Progenitor cell of endocrine pancreas (in vitro differentiated cells): ENCODE results near the gene HSP90AA1. TPM values are rescaled to one million over a fixed set of nuclear protein-coding genes. Genes with fewer than 3 reads are reported as not detected.
"Not testable (repeated sequence)": the region's sequence is repeated elsewhere in the genome, so short reads cannot be mapped to it uniquely, and the experiment has no call there.

ENCODE experiments used
- DNase-seq: peaks from one replicate; pipeline ENCODE4 v3.0.0; 2021; ENCODE audit warnings: low spot score; ENCODE audit not compliant: unreplicated experiment
- H3K27ac Mint-ChIP-seq: 2 replicates; pipeline ENCODE4 v1.8.0; 2021; ENCODE audit warnings: mild to moderate bottlenecking, moderate library complexity, mixed read lengths
- H3K27me3 Mint-ChIP-seq: 2 replicates; pipeline ENCODE4 v1.8.0; 2021; ENCODE audit warnings: mixed read lengths
- H3K36me3 Mint-ChIP-seq: 2 replicates; pipeline ENCODE4 v1.8.0; 2022; ENCODE audit warnings: mixed read lengths; ENCODE audit not compliant: insufficient read depth
- H3K4me1 Mint-ChIP-seq: 2 replicates; pipeline ENCODE4 v1.8.0; 2021; ENCODE audit warnings: low read depth, mixed read lengths
- H3K4me3 Mint-ChIP-seq: 2 replicates; pipeline ENCODE4 v1.8.0; 2021; ENCODE audit warnings: low read depth, mild to moderate bottlenecking, moderate library complexity, mixed read lengths
- H3K9me3 Mint-ChIP-seq: 2 replicates; pipeline ENCODE4 v1.8.0; 2021; ENCODE audit warnings: low read depth, mixed read lengths
- CTCF ChIP-seq: fragments of 200-600 bp; sonication (generic); IDR thresholded peaks from one replicate; pipeline ENCODE4 v1.5.0; 2021; ENCODE audit warnings: antibody characterized with exemption, mild to moderate bottlenecking; ENCODE audit not compliant: unreplicated experiment
- long read RNA-seq: library from polyadenylated mRNA; unstranded; transcript quantifications from one replicate; pipeline ENCODE4 v2.0.0, GENCODE V29; 2020
- total RNA-seq: library from RNA; stranded (reverse); gene quantifications from 2 replicates; pipeline ENCODE4 v1.2.1, GENCODE V29; 2021

The HSP90AA1 gene
- total RNA-seq, result 796 and 811 TPM in 2 replicates
- long read RNA-seq, transcript HSP90AA1-205 (2 exons, 429 nt), result minor isoform, 18 of 726 reads
- long read RNA-seq, transcript HSP90AA1-201 (11 exons, 3,379 nt), result major isoform, 89 of 726 reads
- long read RNA-seq, partial matches to known transcripts, result 601 of 726 reads
- long read RNA-seq, other reads (novel, unspliced or antisense), result 17 of 726 reads

GRCh38 chr14:102086972-102087761 lies at the start of gene HSP90AA1:
HSP90AA1 (minus strand) TSS chr14:102087044; CDS start chr14:102086378, 666 bp downstream.
- Mint-ChIP-seq H3K36me3 (peaks cover 39% of the 10 kb centered on the region), H3K4me1 (peaks cover 44% of the 10 kb centered on the region), H3K27me3 (no peaks in the 10 kb centered on the region), H3K27ac (peak within 1 kb of the TSS; percentile 98), H3K9me3 (no peaks in the 10 kb centered on the region), H3K4me3 (peak within 1 kb of the TSS; percentile 87)
- peak; percentile 20 for TF ChIP-seq CTCF
- DNase-seq, result peak; percentile 90

DNA sequence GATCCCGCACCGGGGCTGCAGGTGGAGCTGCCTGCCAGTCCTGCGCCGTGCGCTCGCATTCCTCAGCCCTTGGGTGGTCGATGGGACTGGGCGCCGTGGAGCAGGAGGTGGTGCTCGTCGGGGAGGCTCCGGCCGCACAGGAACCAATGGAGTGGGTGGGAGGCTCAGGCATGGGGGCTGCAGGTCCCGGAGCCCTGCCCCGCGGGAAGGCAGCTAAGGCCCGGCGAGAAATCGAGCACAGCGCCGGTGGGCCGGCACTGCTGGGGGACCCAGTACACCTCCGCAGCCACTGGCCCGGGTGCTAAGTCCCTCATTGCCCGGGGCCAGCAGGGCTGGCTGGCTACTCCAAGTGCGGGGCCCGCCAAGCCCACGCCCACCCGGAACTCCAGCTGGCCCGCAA lies 48.6 kb upstream of the HSP90AA1 start:
- H3K9me3 Mint-ChIP-seq, H3K36me3 Mint-ChIP-seq, H3K27me3 Mint-ChIP-seq, DNase-seq, H3K27ac Mint-ChIP-seq, H3K4me1 Mint-ChIP-seq, H3K4me3 Mint-ChIP-seq: not testable (repeated sequence)

GRCh38 chr14:102134719-102135118 lies 47.9 kb upstream of the HSP90AA1 start:
- not testable (repeated sequence) for DNase-seq, H3K27me3 Mint-ChIP-seq, H3K4me3 Mint-ChIP-seq, H3K4me1 Mint-ChIP-seq, H3K9me3 Mint-ChIP-seq, H3K36me3 Mint-ChIP-seq
- H3K27ac Mint-ChIP-seq, result peak overlapping the region; percentile 42

DNA sequence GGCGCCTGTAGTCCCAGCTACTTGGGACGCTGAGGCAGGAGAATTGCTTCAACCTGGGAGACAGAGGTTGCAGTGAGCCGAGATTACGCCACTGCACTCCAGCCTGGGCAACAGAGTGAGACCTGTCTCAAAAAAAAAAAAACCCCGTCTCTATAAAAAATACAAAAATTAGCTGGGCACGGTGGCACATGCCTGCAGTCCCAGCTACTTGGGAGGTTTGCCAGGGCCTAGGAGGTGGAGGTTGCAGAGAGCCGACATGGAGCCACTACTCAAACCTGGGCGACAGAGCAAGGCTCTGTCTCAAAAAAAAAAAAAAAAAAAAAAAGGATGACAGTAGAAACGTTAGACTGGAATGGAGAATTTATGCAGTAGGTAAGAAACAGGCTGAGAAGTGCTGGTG lies 47.2 kb upstream of the HSP90AA1 start:
- not testable (repeated sequence) for H3K36me3 Mint-ChIP-seq, H3K4me1 Mint-ChIP-seq, H3K4me3 Mint-ChIP-seq, H3K9me3 Mint-ChIP-seq, DNase-seq, H3K27ac Mint-ChIP-seq, H3K27me3 Mint-ChIP-seq

DNA sequence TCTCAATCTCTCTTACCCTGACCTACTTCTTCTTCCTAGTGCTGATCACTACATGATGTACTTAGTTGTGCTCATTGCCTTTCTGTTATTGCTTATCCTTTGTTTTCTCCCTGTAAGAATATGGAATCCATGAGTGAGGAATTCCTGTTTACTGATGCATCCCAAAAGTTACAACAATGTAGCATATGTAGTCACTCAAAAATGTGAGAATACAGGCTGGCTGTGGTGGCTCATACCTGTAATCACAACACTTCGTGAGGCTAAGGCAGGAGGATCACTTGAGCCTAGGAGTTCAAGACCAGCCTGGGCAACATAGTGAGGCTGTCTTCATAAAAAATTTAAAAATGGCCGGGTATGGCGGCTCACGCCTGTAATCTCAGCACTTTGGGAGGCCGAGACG lies 44.9 kb upstream of the HSP90AA1 start:
- TF ChIP-seq CTCF, result no peak
- peaks cover 4% of the 10 kb centered on the region for H3K36me3 Mint-ChIP-seq
- H3K27ac Mint-ChIP-seq, result no peak overlapping the region
- H3K4me3 Mint-ChIP-seq, result no peak overlapping the region
- H3K4me1 Mint-ChIP-seq, result peaks cover 3% of the 10 kb centered on the region
- H3K27me3 Mint-ChIP-seq, result no peaks in the 10 kb centered on the region
- H3K9me3 Mint-ChIP-seq, result no peaks in the 10 kb centered on the region
- DNase-seq, result no peak

DNA sequence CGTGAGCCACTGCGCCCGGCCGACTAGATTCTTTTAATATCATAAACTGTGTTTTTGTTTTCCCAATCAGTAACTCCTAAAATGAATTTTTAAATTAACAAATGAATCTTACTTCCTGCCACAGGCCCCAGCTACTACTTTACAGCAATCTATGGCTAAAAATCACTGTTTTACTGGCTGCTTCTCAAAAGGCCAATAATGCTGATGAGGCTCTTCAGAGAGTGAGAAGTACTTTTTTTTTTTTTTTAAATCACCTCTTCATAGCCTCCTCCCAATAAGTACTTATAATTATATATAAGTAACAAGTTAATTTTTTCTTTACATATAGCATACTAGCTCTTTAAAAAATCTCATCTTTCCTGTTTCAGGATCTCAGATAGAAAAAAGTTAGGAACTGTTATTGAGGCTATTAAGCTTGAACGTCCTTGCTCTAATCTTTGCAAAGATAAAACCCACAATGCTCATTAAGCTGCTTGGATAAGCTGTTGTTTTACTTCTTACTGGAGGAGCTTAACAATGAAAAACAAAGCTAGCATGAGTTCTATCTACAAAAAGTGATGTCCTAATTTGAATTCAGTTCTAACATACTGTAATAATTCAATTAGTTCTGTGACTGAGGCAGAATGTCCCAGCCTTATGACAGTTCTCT lies 40.1 kb upstream of the HSP90AA1 start:
- no peaks in the 10 kb centered on the region for H3K27me3 Mint-ChIP-seq
- no peaks in the 10 kb centered on the region for H3K36me3 Mint-ChIP-seq
- peak overlapping the region; percentile 6 for H3K4me3 Mint-ChIP-seq
- peaks cover 20% of the 10 kb centered on the region for H3K4me1 Mint-ChIP-seq
- H3K27ac Mint-ChIP-seq, result peak overlapping the region; percentile 30
- TF ChIP-seq CTCF, result no peak
- no peaks in the 10 kb centered on the region for H3K9me3 Mint-ChIP-seq
- no peak for DNase-seq
